ENCODE results near the gene MDH1B.

DNA sequence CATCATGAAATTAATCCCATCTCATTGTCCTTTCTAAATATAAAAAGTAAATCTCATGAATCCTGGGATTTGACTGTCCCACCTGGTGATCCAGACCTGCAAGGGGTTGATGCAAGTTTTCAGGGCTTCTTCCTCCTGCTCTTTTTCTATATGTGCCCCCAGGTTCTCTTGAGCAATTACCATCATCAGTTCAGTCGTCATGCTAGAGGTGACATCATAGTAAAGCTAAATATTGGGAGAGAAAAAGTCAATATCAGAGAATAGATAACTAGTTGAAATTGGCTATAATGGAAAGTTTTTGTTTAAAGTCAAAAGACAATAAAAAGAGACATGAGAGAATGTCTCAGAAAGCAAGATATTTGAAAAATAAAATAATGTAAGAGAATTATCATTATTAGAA lies 8.3 kb downstream of the MDH1B start:
- TF ChIP-seq, protein P1, sequence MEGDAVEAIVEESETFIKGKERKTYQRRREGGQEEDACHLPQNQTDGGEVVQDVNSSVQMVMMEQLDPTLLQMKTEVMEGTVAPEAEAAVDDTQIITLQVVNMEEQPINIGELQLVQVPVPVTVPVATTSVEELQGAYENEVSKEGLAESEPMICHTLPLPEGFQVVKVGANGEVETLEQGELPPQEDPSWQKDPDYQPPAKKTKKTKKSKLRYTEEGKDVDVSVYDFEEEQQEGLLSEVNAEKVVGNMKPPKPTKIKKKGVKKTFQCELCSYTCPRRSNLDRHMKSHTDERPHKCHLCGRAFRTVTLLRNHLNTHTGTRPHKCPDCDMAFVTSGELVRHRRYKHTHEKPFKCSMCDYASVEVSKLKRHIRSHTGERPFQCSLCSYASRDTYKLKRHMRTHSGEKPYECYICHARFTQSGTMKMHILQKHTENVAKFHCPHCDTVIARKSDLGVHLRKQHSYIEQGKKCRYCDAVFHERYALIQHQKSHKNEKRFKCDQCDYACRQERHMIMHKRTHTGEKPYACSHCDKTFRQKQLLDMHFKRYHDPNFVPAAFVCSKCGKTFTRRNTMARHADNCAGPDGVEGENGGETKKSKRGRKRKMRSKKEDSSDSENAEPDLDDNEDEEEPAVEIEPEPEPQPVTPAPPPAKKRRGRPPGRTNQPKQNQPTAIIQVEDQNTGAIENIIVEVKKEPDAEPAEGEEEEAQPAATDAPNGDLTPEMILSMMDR (IDR thresholded peaks at IDR 0.05): no peak
- no peak for TF ChIP-seq POLR2A (IDR thresholded peaks at IDR 0.05)

Measured in adrenal gland (tissue), 5 donors.